ENCODE measurements around the gene EMC7. TPM values are rescaled to one million over a fixed set of nuclear protein-coding genes. Genes with fewer than 3 reads are reported as not detected.

The EMC7 gene
- total and polyA plus RNA-seq, 4 donors, result 26.7 to 58.3 (median 37.6) TPM

- H3K27me3 ChIP-seq (ENCODE audit: control insufficient read depth in 4 of 4, insufficient read depth in 4 of 4, low read length in 3 of 4), result no peaks in the 10 kb centered on the region
- H3K9ac ChIP-seq (ENCODE audit: low read depth in 1 of 2, low read length in 2 of 2), result no peak overlapping the region
- H3K9me3 ChIP-seq (ENCODE audit: control insufficient read depth in 4 of 4, low read length in 3 of 4), result no peaks in the 10 kb centered on the region
- H3K36me3 ChIP-seq (ENCODE audit: control insufficient read depth in 4 of 4, insufficient read depth in 3 of 4, low read depth in 1 of 4, low read length in 3 of 4), result no peaks in the 10 kb centered on the region
- H3K4me1 ChIP-seq (ENCODE audit: control insufficient read depth in 4 of 4, insufficient read depth in 4 of 4, low read length in 3 of 4), result no peaks in the 10 kb centered on the region
- H3K27ac ChIP-seq (ENCODE audit: low read depth in 1 of 2, low read length in 2 of 2), result no peak overlapping the region
- no peak overlapping the region for H3K4me3 ChIP-seq (ENCODE audit: low read depth in 1 of 3, low read length in 3 of 3)
- 99% methylated on average over 2 of the region's 2 CpGs for WGBS
- no peak for DNase-seq (ENCODE audit: low spot score)
- TF ChIP-seq RXRA (IDR thresholded peaks at IDR 0.05) (no peak), JUND (IDR thresholded peaks at IDR 0.05) (no peak), ATF3 (IDR thresholded peaks at IDR 0.05) (no peak), ZBTB33 (IDR thresholded peaks at IDR 0.05) (no peak)
Observed at GRCh38 chr15:34049112-34049511, 52.5 kb downstream of the EMC7 start.

GRCh38 chr15:34047893-34048775, 53.5 kb downstream of the EMC7 start:
- H3K9me3 ChIP-seq (ENCODE audit: control insufficient read depth in 4 of 4, low read length in 3 of 4), result no peaks in the 10 kb centered on the region
- 91% methylated on average over 10 of the region's 10 CpGs for WGBS
- no peaks in the 10 kb centered on the region for H3K4me1 ChIP-seq (ENCODE audit: control insufficient read depth in 4 of 4, insufficient read depth in 4 of 4, low read length in 3 of 4)
- no peak for DNase-seq (ENCODE audit: low spot score)
- no peaks in the 10 kb centered on the region for H3K27me3 ChIP-seq (ENCODE audit: control insufficient read depth in 4 of 4, insufficient read depth in 4 of 4, low read length in 3 of 4)
- H3K27ac ChIP-seq (ENCODE audit: low read depth in 1 of 2, low read length in 2 of 2), result no peak overlapping the region
- TF ChIP-seq REST (IDR thresholded peaks at IDR 0.05) (no peak), HNF4A (conservative IDR thresholded peaks at IDR 0.05) (no peak), YY1 (IDR thresholded peaks at IDR 0.05) (no peak), SP1 (IDR thresholded peaks at IDR 0.05) (no peak), RXRA (IDR thresholded peaks at IDR 0.05) (no peak)
- H3K36me3 ChIP-seq (ENCODE audit: control insufficient read depth in 4 of 4, insufficient read depth in 3 of 4, low read depth in 1 of 4, low read length in 3 of 4), result no peaks in the 10 kb centered on the region
- no peak overlapping the region for H3K4me3 ChIP-seq (ENCODE audit: low read depth in 1 of 3, low read length in 3 of 3)
- no peak overlapping the region for H3K9ac ChIP-seq (ENCODE audit: low read depth in 1 of 2, low read length in 2 of 2)

GRCh38 chr15:34046471-34047145, 55.1 kb downstream of the EMC7 start:
- H3K4me3 ChIP-seq (ENCODE audit: low read depth in 1 of 3, low read length in 3 of 3), result no peak overlapping the region
- H3K4me1 ChIP-seq (ENCODE audit: control insufficient read depth in 4 of 4, insufficient read depth in 4 of 4, low read length in 3 of 4), result no peaks in the 10 kb centered on the region
- WGBS, result 95% methylated on average over 16 of the region's 16 CpGs
- H3K27ac ChIP-seq (ENCODE audit: low read depth in 1 of 2, low read length in 2 of 2), result no peak overlapping the region
- DNase-seq (ENCODE audit: low spot score), result no peak
- H3K36me3 ChIP-seq (ENCODE audit: control insufficient read depth in 4 of 4, insufficient read depth in 3 of 4, low read depth in 1 of 4, low read length in 3 of 4), result no peaks in the 10 kb centered on the region
- H3K9me3 ChIP-seq (ENCODE audit: control insufficient read depth in 4 of 4, low read length in 3 of 4), result no peaks in the 10 kb centered on the region
- H3K27me3 ChIP-seq (ENCODE audit: control insufficient read depth in 4 of 4, insufficient read depth in 4 of 4, low read length in 3 of 4), result no peaks in the 10 kb centered on the region
- H3K9ac ChIP-seq (ENCODE audit: low read depth in 1 of 2, low read length in 2 of 2), result no peak overlapping the region
- no peak for TF ChIP-seq FOXA1 (IDR thresholded peaks at IDR 0.05)
- TF ChIP-seq CTCF (IDR thresholded peaks at IDR 0.05; ENCODE audit: low read depth, low read length, missing input control), result no peak
- no peak for TF ChIP-seq REST (IDR thresholded peaks at IDR 0.05)
- TF ChIP-seq ZBTB33 (IDR thresholded peaks at IDR 0.05), result no peak
- TF ChIP-seq SP1 (IDR thresholded peaks at IDR 0.05), result no peak
